Skeletal muscle tissue (tissue), 2 donors: ENCODE data around the gene AIRE. TPM values are rescaled to one million over a fixed set of nuclear protein-coding genes. Genes with fewer than 3 reads are reported as not detected.

ENCODE experiments used
- small RNA-seq: library from RNA; depleted of rRNA; stranded (forward); fragments of <200 nt; gene quantifications from one replicate; pipeline ENCODE3, GENCODE V24; 2014
- total RNA-seq: library from RNA; depleted of rRNA; stranded (reverse); fragments of >200 nt; gene quantifications from one replicate; pipeline ENCODE4 v1.2.3, GENCODE V29; 2014

Gene AIRE
- total RNA-seq, 1 donor from 2014 or later, result not detected

Small RNA genes lying within 50 kb of the gene (small RNA-seq; reads per million reads assigned to genes)
- not detected for gene AP001059.3

Other genes with a start within 250 kb of the AIRE start
- 7.3 TPM for gene PWP2, start 178.5 kb upstream of the AIRE start, total RNA-seq
- 15.1 TPM for gene GATD3, start 152.2 kb upstream of the AIRE start, total RNA-seq
- gene ICOSLG, start 44.9 kb upstream of the AIRE start, total RNA-seq, result 2.6 TPM
- not detected for gene DNMT3L, start 24.0 kb upstream of the AIRE start, total RNA-seq
- 72.0 TPM for gene PFKL, start 14.2 kb downstream of the AIRE start, total RNA-seq
- gene CFAP410, start 53.5 kb downstream of the AIRE start, total RNA-seq, result 11.0 TPM
- gene TRPM2, start 67.7 kb downstream of the AIRE start, total RNA-seq, result 1.6 TPM
- gene LRRC3, start 169.6 kb downstream of the AIRE start, total RNA-seq, result 0.52 TPM